HepG2 (cell line): ENCODE results near the gene KCNMA1.

Source experiments
- LBX2 ChIP-seq: sonication (generic); formaldehyde crosslinking; IDR thresholded peaks from 2 replicates; pipeline ENCODE4 v1.5.0; 2020; ENCODE audit warnings: missing genetic modification reagents, mild to moderate bottlenecking, borderline replicate concordance
- PHF20 ChIP-seq: sonication (generic); formaldehyde crosslinking; IDR thresholded peaks from 2 replicates; pipeline ENCODE4 v1.5.0; 2020; ENCODE audit warnings: mild to moderate bottlenecking, missing genetic modification reagents
- TSC22D2 ChIP-seq: sonication (generic); formaldehyde crosslinking; IDR thresholded peaks from 2 replicates; pipeline ENCODE4 v1.5.1; 2020; ENCODE audit warnings: missing genetic modification reagents, mild to moderate bottlenecking, borderline replicate concordance

GRCh38 chr10:77123330-77123729 is 514.3 kb downstream of the KCNMA1 start:
- TF ChIP-seq LBX2 (CRISPR knock-in tag) (no peak), PHF20 (no peak), TSC22D2 (CRISPR knock-in tag) (no peak)
